CD4-positive, alpha-beta memory T cell (primary cell): Measurements from ENCODE around the gene TRIP10. TPM values are rescaled to one million over a fixed set of nuclear protein-coding genes. Genes with fewer than 3 reads are reported as not detected.
"Not testable (repeated sequence)": the region's sequence is repeated elsewhere in the genome, so short reads cannot be mapped to it uniquely, and the experiment has no call there.

Source experiments
- CTCF ChIA-PET: fragments of 350-600 bp; sonication (Branson Sonifier 250); formaldehyde crosslinking; loops from one replicate; lab custom pipeline; 2021; ENCODE audit warnings: inconsistent platforms; ENCODE audit not compliant: partially characterized antibody; lab: Charles Lee
- POLR2A ChIA-PET: fragments of 350-600 bp; sonication (Branson Sonifier 250); formaldehyde crosslinking; loops from one replicate; lab custom pipeline; 2021; ENCODE audit not compliant: partially characterized antibody; lab: Charles Lee
- DNase-seq, 5 donors: peaks; one replicate each; pipeline versions ENCODE4 v3.0.0 to v3.0.0-alpha.2; 2020 to 2022; ENCODE audit warnings: mixed read lengths in 1 of 5
- H3K27ac ChIP-seq: one replicate; pipeline ENCODE4 v1.7.0; 2013; ENCODE audit warnings: low read depth, low read length
- H3K27me3 ChIP-seq: 2 replicates; pipeline ENCODE4 v1.7.0; 2013; ENCODE audit warnings: mild to moderate bottlenecking, low read length, moderate library complexity; ENCODE audit not compliant: insufficient read depth
- H3K36me3 ChIP-seq: 2 replicates; pipeline ENCODE4 v1.7.0; 2013; ENCODE audit warnings: mild to moderate bottlenecking, low read length, moderate library complexity; ENCODE audit not compliant: insufficient read depth
- H3K4me1 ChIP-seq: 2 replicates; pipeline ENCODE4 v1.7.0; 2013; ENCODE audit warnings: mild to moderate bottlenecking, low read length, moderate library complexity; ENCODE audit not compliant: insufficient read depth
- H3K4me3 ChIP-seq, 2 donors: one replicate each; pipeline ENCODE4 v1.7.0; 2013; ENCODE audit warnings: low read length in 2 of 2, mild to moderate bottlenecking in 1 of 2
- H3K9me3 ChIP-seq, 2 donors: one replicate each; pipeline ENCODE4 v1.7.0; 2013; ENCODE audit warnings: low read length in 2 of 2, control low read depth in 1 of 2; ENCODE audit not compliant: control insufficient read depth in 1 of 2
- H3K27ac Mint-ChIP-seq, 7 donors: one replicate each; pipeline ENCODE4 v1.8.0; 2020 to 2021; ENCODE audit warnings: mixed read lengths in 7 of 7, mild to moderate bottlenecking in 6 of 7, inconsistent platforms in 3 of 7, moderate library complexity in 3 of 7
- H3K27me3 Mint-ChIP-seq, 2 donors: one replicate each; pipeline ENCODE4 v1.8.0; 2020 to 2021; ENCODE audit warnings: mixed read lengths in 2 of 2
- H3K36me3 Mint-ChIP-seq, 2 donors: one replicate each; pipeline ENCODE4 v1.8.0; 2020 to 2021; ENCODE audit warnings: mixed read lengths in 2 of 2, inconsistent platforms in 1 of 2, mild to moderate bottlenecking in 1 of 2
- H3K4me1 Mint-ChIP-seq, 4 donors: one replicate each; pipeline ENCODE4 v1.8.0; 2020 to 2021; ENCODE audit warnings: mixed read lengths in 4 of 4, mild to moderate bottlenecking in 1 of 4
- H3K4me3 Mint-ChIP-seq, 8 donors: one replicate each; pipeline ENCODE4 v1.8.0; 2020 to 2021; ENCODE audit warnings: mixed read lengths in 8 of 8, mild to moderate bottlenecking in 7 of 8, moderate library complexity in 6 of 8, inconsistent platforms in 3 of 8
- H3K9me3 Mint-ChIP-seq, 8 donors: one replicate each; pipeline ENCODE4 v1.8.0; 2020 to 2021; ENCODE audit warnings: mixed read lengths in 8 of 8, mild to moderate bottlenecking in 5 of 8, inconsistent platforms in 3 of 8, moderate library complexity in 1 of 8
- intact Hi-C: fragments of 100-400 bp; cut with micrococcal nuclease; formaldehyde crosslinking; loops from one replicate; pipeline ENCODE4 v1.15.1; 2023
- polyA plus RNA-seq, 2 donors: library from polyadenylated mRNA; unstranded; fragments of 300-500 nt; fragmentation: Illumina TruSeq; gene quantifications; one replicate each; pipeline ENCODE4 v1.2.3, GENCODE V29; 2021
- total RNA-seq, 2 experiments: library from RNA; stranded (reverse); gene quantifications; one replicate each; pipeline ENCODE4 v1.2.3, GENCODE V29; 2021

Gene TRIP10
- total and polyA plus RNA-seq, 4 experiments from 2014 or later, result 1.1 to 6.5 (median 4.1) TPM

DNA sequence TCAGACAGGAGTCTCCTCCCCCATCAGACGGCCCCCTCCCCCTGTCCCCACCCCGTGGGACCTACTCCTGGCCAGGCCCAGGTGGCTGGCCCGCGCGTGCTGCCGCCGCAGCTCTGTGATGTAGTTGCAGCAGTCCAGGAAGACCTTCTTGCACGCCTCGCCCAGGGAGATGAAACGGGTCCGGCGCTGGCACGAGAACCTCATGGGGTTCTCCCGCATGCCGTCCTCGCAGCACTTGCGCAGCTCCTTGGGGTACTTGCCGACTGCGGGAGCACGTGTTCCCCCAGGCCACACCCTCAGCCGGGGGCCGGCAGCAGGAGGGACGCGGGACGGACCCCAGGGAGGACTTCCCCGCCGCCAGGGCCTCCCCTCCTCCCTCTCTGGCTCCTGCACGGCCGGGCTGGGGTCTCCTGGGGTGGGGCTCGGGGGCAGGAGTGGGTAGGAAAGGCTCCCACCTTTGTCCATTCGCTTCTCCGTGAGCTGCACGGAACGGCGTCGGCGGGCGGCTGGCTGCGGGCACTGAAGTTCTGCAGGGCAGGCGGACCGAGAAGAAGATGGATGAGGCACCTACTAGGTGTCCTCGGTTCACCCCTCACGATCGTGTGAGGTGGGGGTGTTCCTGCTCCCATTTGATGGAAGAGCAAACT lies 32.3 kb upstream of the TRIP10 start:
- no peak overlapping the region for H3K27ac Mint-ChIP-seq
- peaks cover 5 to 13% of the 10 kb centered on the region in 2 donors for H3K27me3 Mint-ChIP-seq
- Histone ChIP-seq H3K9me3 (no peaks in the 10 kb centered on the region), H3K27ac (no peak overlapping the region), H3K4me3 (no peak overlapping the region), H3K4me1 (peaks cover 7% of the 10 kb centered on the region), H3K36me3 (no peaks in the 10 kb centered on the region), H3K27me3 (peaks cover 4% of the 10 kb centered on the region)
- no peaks in the 10 kb centered on the region for H3K9me3 Mint-ChIP-seq
- no peak for DNase-seq
- H3K4me3 Mint-ChIP-seq, result no peak overlapping the region
- intact Hi-C loops, result no loop called here
- ChIA-PET CTCF (no interaction called here), POLR2A (no interaction called here)
- H3K4me1 Mint-ChIP-seq, result peaks cover 8 to 14% (median 9%) of the 10 kb centered on the region in 4 donors
- H3K36me3 Mint-ChIP-seq, result no peaks in the 10 kb centered on the region

DNA sequence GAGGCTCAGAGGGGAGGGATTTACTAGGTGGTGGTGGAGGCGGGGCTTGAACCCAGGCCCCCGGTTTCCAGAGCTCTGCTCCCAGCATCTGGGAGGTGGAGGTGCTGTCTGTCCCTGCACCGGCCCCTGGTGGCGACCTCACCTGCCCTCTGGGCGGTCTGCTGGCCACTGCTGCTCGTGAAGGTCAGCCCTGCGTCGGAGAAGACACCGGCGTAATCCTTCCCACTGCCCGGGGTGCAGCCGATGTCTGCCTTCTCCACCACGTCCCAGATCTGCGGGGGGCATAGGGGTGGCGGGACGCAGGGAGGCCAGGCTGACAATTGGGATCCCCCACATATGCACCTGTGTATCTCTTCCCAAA lies 31.8 kb upstream of the TRIP10 start:
- no peak overlapping the region for H3K27ac ChIP-seq
- POLR2A ChIA-PET, result no interaction called here
- no peak overlapping the region for H3K4me3 Mint-ChIP-seq
- no peaks in the 10 kb centered on the region for H3K36me3 ChIP-seq
- DNase-seq, result no peak
- no peaks in the 10 kb centered on the region for H3K36me3 Mint-ChIP-seq
- H3K9me3 ChIP-seq, result no peaks in the 10 kb centered on the region
- H3K4me3 ChIP-seq, result no peak overlapping the region
- CTCF ChIA-PET, result no interaction called here
- H3K27ac Mint-ChIP-seq, result no peak overlapping the region
- H3K4me1 ChIP-seq, result peaks cover 7% of the 10 kb centered on the region
- peaks cover 8 to 14% (median 9%) of the 10 kb centered on the region in 4 donors for H3K4me1 Mint-ChIP-seq
- H3K27me3 ChIP-seq, result peaks cover 4% of the 10 kb centered on the region
- no peaks in the 10 kb centered on the region for H3K9me3 Mint-ChIP-seq
- peaks cover 5 to 13% of the 10 kb centered on the region in 2 donors for H3K27me3 Mint-ChIP-seq
- intact Hi-C loops, result no loop called here

- H3K36me3 Mint-ChIP-seq, result no peaks in the 10 kb centered on the region
- CTCF ChIA-PET, result no interaction called here
These were observed 31.1 kb upstream of the TRIP10 start for GRCh38 chr19:6708346-6708745.

GRCh38 chr19:6708913-6709312 lies 30.6 kb upstream of the TRIP10 start:
- H3K4me3 Mint-ChIP-seq, H3K36me3 ChIP-seq, H3K4me3 ChIP-seq, H3K36me3 Mint-ChIP-seq, H3K9me3 ChIP-seq, DNase-seq, H3K9me3 Mint-ChIP-seq, H3K4me1 ChIP-seq, H3K27ac Mint-ChIP-seq, H3K27me3 ChIP-seq, POLR2A ChIA-PET, H3K27ac ChIP-seq, intact Hi-C loops, CTCF ChIA-PET: not testable (repeated sequence)
- Mint-ChIP-seq H3K4me1 (peaks cover 8 to 14% (median 9%) of the 10 kb centered on the region in 4 donors), H3K27me3 (peaks cover 5 to 15% of the 10 kb centered on the region in 2 donors)

More at GRCh38 chr19:6708346-6708745, 31.1 kb upstream of the TRIP10 start:
- Histone ChIP-seq H3K27me3 (peaks cover 4% of the 10 kb centered on the region), H3K36me3 (no peaks in the 10 kb centered on the region), H3K9me3 (no peaks in the 10 kb centered on the region), H3K4me1 (peaks cover 7% of the 10 kb centered on the region), H3K4me3 (no peak overlapping the region), H3K27ac (no peak overlapping the region)
- Mint-ChIP-seq H3K27me3 (peaks cover 5 to 15% of the 10 kb centered on the region in 2 donors), H3K4me3 (no peak overlapping the region), H3K4me1 (peaks cover 8 to 14% (median 9%) of the 10 kb centered on the region in 4 donors), H3K27ac (peak overlapping the region in 1 of 7 donors; percentile 41), H3K9me3 (no peaks in the 10 kb centered on the region)
- no peak for DNase-seq
- intact Hi-C loops, result no loop called here
- POLR2A ChIA-PET, result no interaction called here

- H3K4me1 ChIP-seq, result peaks cover 7% of the 10 kb centered on the region
- no peak for DNase-seq
- CTCF ChIA-PET, result no interaction called here
- peaks cover 4% of the 10 kb centered on the region for H3K27me3 ChIP-seq
- no peak overlapping the region for H3K27ac ChIP-seq
- Mint-ChIP-seq H3K4me1 (peaks cover 8 to 14% (median 9%) of the 10 kb centered on the region in 4 donors), H3K4me3 (peak overlapping the region in 1 of 8 donors; percentile 29), H3K27ac (no peak overlapping the region), H3K9me3 (no peaks in the 10 kb centered on the region), H3K36me3 (no peaks in the 10 kb centered on the region), H3K27me3 (peaks cover 5 to 15% of the 10 kb centered on the region in 2 donors)
- POLR2A ChIA-PET, result no interaction called here
- H3K9me3 ChIP-seq, result no peaks in the 10 kb centered on the region
- no peaks in the 10 kb centered on the region for H3K36me3 ChIP-seq
- no peak overlapping the region for H3K4me3 ChIP-seq
- intact Hi-C loops, result no loop called here
These were observed 29.9 kb upstream of the TRIP10 start for GRCh38 chr19:6709549-6709948.

DNA sequence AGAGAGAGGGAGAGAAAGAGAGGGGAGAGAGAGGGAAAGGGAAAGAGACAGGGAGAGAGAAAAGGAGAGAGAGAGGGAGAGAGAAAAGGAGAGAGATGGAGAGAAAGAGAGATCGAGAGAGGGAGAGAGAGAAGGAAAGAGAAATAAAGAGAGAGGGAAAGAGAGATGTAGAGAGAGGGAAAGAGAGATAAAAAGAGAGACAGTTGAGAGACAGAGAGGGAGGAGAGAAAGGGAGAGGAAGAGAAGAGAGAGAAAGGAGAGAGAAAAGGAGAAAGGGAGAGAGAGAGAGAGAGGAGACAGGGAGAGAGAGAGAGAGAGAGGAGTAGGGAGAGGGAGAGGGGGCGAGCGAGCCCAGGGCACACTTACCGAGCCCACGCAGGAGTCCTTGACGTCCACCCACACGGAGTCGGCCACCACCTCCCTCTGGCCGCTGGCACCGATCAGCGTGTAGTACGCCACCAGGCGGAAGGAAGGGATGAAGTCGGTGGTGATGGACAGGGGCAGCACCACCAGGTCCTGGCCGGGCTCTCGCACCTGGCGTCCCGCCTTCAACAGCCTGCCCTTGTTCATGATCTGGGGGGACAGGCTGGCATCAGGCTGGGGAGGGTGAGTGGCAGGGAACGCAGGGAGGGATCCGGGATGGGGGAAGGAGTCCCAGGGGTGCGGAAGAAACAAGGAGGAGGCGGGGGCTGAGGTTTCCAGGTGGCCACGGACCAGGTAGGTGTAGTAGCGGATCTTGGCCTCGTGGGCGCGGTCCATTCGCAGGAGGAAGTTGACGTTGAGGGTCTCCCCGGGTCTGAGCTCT lies 29.0 kb upstream of the TRIP10 start:
- intact Hi-C loops, result no loop called here

GRCh38 chr19:6711078-6711361 lies 28.5 kb upstream of the TRIP10 start:
- ChIA-PET CTCF (no interaction called here), POLR2A (no interaction called here)
- peak overlapping the region in 1 of 8 donors; percentile 43 for H3K4me3 Mint-ChIP-seq
- H3K4me1 Mint-ChIP-seq, result peaks cover 8 to 14% (median 9%) of the 10 kb centered on the region in 4 donors
- no peak for DNase-seq
- H3K36me3 Mint-ChIP-seq, result no peaks in the 10 kb centered on the region
- Histone ChIP-seq H3K4me1 (peaks cover 7% of the 10 kb centered on the region), H3K4me3 (no peak overlapping the region), H3K36me3 (no peaks in the 10 kb centered on the region), H3K27ac (no peak overlapping the region), H3K27me3 (peaks cover 4% of the 10 kb centered on the region), H3K9me3 (no peaks in the 10 kb centered on the region)
- H3K27ac Mint-ChIP-seq, result peak overlapping the region in 1 of 7 donors; percentile 17
- no peaks in the 10 kb centered on the region for H3K9me3 Mint-ChIP-seq
- peaks cover 5 to 15% of the 10 kb centered on the region in 2 donors for H3K27me3 Mint-ChIP-seq
- intact Hi-C loops, result no loop called here

More for the DNA sequence above, 29.0 kb upstream of the TRIP10 start:
- Histone ChIP-seq H3K9me3 (no peaks in the 10 kb centered on the region), H3K27me3 (peaks cover 4% of the 10 kb centered on the region), H3K4me3 (no peak overlapping the region), H3K36me3 (no peaks in the 10 kb centered on the region), H3K27ac (no peak overlapping the region), H3K4me1 (peaks cover 7% of the 10 kb centered on the region)
- H3K27me3 Mint-ChIP-seq, result peaks cover 5 to 15% of the 10 kb centered on the region in 2 donors
- H3K4me3 Mint-ChIP-seq, result peak overlapping the region in 5 of 8 donors; percentile 21 to 70 (median 46)
- peaks cover 8 to 14% (median 9%) of the 10 kb centered on the region in 4 donors for H3K4me1 Mint-ChIP-seq
- POLR2A ChIA-PET, result no interaction called here
- CTCF ChIA-PET, result no interaction called here
- no peak for DNase-seq
- peak overlapping the region in 2 of 7 donors; percentile 10 to 66 for H3K27ac Mint-ChIP-seq
- H3K36me3 Mint-ChIP-seq, result no peaks in the 10 kb centered on the region
- H3K9me3 Mint-ChIP-seq, result no peaks in the 10 kb centered on the region
